Stimulated activated CD4-positive, alpha-beta T cell treated with anti-CD3 and anti-CD28 coated beads, Interleukin-4, amount 100 ng/mL, for 1 hour (primary cell): ENCODE results near the gene GASK1A.
"Not testable (repeated sequence)": the region's sequence is repeated elsewhere in the genome, so short reads cannot be mapped to it uniquely, and the experiment has no call there.

Source experiments
- DNase-seq: peaks from one replicate; pipeline ENCODE4 v3.0.0-alpha.2; 2020

Gene GASK1A

GRCh38 chr3:43034911-43035310 lies 55.8 kb downstream of the GASK1A start:
- no peak for DNase-seq

GRCh38 chr3:43035801-43036365 lies 56.8 kb downstream of the GASK1A start:
- no peak for DNase-seq

GRCh38 chr3:43036621-43037423 lies 57.7 kb downstream of the GASK1A start:
- no peak for DNase-seq

DNA sequence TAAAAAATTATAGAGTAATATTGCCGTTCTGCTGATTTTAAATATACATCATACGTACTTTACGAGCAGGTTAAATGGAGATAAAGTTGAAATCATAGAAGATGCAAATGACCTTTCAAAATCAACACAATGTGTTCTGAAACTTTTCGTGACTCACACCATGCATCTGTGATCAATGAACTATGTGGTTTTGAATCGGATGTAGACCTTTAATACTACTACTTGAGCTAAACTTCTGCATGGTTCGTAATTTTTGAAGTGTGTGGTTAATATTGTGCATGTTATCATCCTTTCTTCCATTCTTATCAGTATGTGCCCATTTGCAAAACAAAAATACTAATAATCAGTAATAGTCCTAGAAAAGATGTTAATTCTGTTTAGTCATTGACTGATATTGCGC lies 58.9 kb downstream of the GASK1A start:
- no peak for DNase-seq

GRCh38 chr3:43041517-43041916 lies 62.4 kb downstream of the GASK1A start:
- DNase-seq, result no peak

DNA sequence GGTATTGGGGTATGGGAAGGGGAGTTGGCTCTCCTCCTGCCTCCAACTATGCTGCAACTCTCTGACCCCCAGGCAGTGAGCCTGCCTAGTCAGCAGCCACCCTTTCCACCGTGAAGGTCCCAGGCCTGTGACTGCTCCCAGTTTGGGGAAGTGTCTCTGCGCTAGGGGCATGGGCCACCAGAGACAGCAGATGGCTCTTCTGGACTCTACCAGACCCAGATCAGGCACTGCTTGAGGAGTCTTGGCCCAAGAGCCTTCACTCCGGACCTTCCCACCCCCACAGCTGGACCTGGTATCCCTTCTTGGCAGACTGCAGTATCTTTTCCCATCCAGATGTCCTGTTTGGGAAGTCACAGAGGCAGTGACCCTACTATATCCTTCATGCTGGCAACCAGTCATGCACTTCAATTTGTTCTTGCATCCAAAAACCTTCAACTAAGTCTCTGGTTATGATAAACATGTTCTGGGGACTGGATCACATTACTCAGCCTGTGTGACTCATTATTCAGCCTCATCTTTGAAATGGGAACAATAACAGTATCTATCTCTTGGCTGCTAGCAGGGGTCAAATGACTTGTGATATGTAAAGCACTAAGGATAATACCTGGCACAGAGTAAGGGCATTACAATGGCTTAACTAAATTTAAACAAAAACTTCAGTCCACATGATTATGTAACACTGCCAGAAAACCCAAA lies 64.1 kb downstream of the GASK1A start:
- no peak for DNase-seq

GRCh38 chr3:43043793-43044192 lies 64.7 kb downstream of the GASK1A start:
- DNase-seq, result no peak

DNA sequence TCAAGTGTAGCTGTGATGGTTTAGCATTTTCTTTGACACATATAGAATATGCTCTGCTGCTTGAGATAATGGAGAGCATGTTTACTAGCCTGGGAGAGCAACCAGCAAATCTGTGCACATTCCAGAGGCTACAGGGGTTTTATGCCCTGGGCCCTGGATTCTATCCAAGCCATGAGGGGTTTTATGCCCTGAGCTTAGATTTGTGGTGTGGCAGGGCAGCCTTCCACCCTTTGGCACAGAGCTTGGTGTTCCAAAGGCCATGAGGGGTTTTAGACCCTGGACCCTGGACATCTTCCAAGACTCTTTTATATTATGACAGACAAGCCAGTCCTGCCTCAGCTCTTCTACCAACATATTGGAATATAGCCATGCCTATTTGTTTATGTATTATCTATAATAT lies 66.0 kb downstream of the GASK1A start:
- not testable (repeated sequence) for DNase-seq

DNA sequence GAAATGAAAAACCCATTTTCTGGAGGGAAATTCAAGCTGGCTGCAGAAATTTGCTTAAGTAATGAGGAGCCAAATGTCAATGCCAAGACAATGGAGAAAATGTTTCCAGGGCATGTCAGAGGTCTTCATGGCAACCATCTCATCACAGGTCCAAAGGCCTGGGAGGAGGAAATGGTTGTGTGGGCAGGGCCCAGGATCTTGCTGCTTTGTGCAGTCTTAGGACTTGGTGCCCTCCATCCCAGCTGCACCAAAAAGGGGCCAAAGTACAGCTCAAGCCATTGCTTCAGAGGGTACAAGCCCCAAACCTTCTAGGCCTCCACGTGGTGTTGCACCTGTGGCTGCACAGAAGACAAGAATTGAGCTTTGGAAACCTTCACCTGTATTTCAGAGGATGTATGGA lies 67.5 kb downstream of the GASK1A start:
- DNase-seq, result no peak

DNA sequence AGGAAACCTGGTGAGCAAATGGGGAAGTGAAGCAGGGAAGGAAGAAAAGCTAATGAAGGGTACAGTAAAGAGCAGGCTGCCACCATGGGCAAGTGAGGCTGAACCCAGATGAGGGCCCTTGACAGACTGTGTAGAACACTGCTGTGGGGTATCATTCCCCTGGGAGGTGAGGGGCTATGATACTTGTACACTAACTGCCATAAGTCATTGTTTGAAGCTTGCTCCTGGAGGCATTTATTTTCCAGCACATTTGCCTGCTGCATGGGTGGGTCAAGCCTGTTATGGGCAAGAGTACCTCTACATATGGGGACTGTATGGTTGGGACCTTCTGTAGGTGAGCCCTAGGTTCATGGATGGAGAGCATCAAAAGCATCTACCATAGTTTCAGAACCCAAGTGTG lies 69.4 kb downstream of the GASK1A start:
- DNase-seq, result no peak

DNA sequence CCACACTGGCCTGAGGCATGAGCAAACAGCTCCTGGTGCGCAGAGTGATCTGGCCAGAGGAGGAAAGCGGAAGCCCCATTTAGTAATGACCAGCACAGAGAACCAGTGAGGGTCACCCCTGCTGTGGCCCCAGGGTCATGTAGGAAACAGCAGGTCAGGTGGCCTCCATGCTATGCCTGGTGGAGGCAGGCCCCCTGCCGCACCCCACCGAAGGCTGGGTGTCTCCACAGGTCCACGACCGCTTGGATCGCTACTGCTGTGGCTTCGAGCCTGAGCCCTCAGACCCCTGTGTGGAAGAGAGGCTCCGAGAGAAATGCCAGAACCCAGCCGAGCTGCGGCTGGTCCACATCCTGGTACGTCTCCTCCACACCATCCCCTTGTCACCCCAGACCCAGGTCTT lies 74.2 kb downstream of the GASK1A start:
- no peak for DNase-seq

GRCh38 chr3:43054754-43055153 lies 75.6 kb downstream of the GASK1A start:
- no peak for DNase-seq

DNA sequence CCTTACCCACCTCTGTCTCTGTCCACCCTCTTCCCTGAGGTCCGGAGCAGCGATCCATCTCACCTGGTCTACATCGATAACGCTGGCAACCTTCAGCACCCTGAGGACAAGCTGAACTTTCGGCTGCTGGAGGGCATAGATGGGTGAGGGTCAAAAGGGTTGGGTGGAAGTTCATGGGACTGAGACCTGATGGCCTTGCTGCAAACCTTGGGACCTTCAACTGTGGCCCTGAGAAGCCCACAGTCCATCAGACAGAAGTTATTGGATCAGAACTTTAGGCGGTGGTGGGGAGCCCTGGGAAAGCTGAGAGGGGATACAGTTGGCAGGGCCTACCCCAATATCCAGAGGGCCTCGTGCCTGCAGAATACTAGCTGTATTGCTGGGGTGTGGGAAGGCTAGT lies 76.3 kb downstream of the GASK1A start:
- no peak for DNase-seq

- DNase-seq, result no peak
Measured at GRCh38 chr3:43055806-43056770, 77.0 kb downstream of the GASK1A start.

DNA sequence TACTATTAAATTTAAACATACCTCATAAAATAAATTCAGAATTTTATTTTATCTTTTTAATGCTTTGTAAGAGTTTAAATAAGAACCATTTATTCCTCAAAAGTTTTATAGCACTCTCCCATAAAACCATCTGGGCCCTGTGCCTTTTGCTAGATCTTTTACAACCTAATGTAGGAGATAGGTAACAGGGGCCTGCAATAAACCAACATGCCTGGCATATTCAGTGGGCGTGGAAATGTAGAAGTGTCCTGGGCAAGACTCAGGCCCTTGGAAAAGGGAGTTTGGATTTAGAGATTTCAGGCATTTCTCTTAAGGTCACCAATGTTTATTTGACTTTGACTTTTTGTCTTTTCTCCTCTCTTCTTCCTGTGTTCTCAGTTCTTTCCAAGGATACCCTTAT lies 80.3 kb downstream of the GASK1A start:
- DNase-seq, result no peak

DNA sequence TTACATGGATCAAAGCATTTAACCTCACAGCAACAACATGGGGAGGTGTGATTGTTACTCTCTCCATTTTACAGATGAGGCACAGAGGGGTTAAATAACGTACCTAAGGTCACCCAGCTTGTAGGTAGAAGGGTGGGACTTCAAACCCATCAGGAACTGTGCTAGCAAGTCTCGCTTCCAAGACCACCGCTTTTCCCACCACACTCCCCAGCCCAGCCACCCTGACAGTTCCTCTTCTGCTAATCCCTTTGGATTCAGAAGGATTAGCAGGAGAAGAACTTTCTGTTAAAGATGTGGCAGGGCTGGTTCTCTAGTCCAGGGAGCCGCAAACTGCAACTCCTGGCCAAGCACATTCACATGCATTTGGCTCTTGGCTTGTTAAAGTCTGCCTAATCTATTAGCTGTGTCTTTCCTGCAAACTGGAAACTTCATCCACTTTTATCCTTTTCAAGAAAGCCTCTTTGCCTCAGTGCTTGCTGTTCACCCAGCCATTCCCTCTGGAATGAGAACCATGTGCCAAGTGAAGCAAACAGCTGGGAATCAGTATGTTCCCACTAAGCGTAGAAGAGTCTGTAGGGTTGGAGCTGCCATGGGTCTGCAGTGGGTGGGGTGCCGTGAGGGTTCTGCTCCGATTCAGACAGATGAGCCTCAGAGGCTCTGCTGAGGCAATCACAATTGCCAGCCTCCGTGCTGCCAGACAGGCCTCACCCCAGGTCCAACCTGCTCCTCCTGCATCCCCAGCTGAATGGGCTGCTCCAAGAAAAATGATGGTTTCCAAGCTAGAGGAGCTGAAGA lies 82.2 kb downstream of the GASK1A start:
- DNase-seq, result no peak

DNA sequence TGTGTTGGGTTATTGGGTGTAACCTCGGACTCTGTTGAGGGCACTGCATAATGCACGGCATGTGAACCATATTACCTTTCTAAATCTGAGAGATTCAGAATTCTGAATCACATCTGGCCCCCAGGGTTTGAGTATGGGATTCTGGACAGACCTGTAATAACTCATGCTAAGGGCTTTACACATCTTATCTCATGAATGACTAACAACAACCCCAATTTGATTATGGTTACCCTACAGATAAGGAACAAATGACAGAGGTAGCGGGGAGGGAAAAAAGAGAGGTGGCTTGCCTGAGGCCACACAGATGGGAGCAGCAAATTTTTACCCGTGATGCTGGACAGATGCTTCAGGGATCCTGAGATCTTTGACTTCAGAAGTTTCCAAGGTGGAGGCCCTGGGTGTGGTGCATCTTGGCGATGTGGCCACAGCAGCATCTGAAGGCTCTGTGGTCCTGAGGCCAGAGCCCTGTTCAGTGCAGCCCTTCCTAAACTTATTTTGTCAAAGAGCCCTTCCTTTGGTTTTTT lies 83.0 kb downstream of the GASK1A start:
- no peak for DNase-seq

- no peak for DNase-seq
Measured at GRCh38 chr3:43062564-43063040, 83.5 kb downstream of the GASK1A start.

GRCh38 chr3:43063114-43063513 lies 84.0 kb downstream of the GASK1A start:
- no peak for DNase-seq

GRCh38 chr3:43070670-43071069 lies 91.6 kb downstream of the GASK1A start:
- DNase-seq, result not testable (repeated sequence)

GRCh38 chr3:43071313-43071893 lies 92.3 kb downstream of the GASK1A start:
- DNase-seq, result no peak
